Pancreas (tissue), 10 donors: ENCODE results near the gene POU2AF1. TPM values are rescaled to one million over a fixed set of nuclear protein-coding genes. Genes with fewer than 3 reads are reported as not detected.

Source experiments
- ATAC-seq, 4 donors: fragments of 200-7000 bp; cut with Tn5 transposase; one replicate each; pipeline versions ENCODE4 v1.8.0 to v1.9.1; 2020; ENCODE audit warnings: mild to moderate bottlenecking in 4 of 4, moderate library complexity in 4 of 4
- DNase-seq, 6 donors: peaks; one replicate each; pipeline ENCODE4 v3.0.0-alpha.2; 2020
- FAIRE-seq: peaks from 2 replicates; lab custom pipeline; 2012; peaks lifted over from hg19 to GRCh38; lab: Jason Lieb, UNC
- H3K27ac ChIP-seq, 4 donors: fragments of 200-600 bp; sonication (generic); 1 replicate in 3 of 4; 2 replicates in 1 of 4; pipeline versions ENCODE4 v1.5.0 to v1.8.0; 2020
- H3K27me3 ChIP-seq, 4 donors: fragments of 200-600 bp; one replicate each; pipeline ENCODE4 v1.8.0; 2021
- H3K36me3 ChIP-seq, 3 donors: fragments of 200-600 bp; sonication (generic) in 1 of 3; one replicate each; pipeline versions ENCODE4 v1.5.0 to v1.8.0; 2020 to 2021
- H3K4me1 ChIP-seq, 3 donors: fragments of 200-600 bp; one replicate each; pipeline ENCODE4 v1.8.0; 2021
- H3K4me3 ChIP-seq, 4 donors: fragments of 200-600 bp; sonication (generic) in 2 of 4; one replicate each; pipeline versions ENCODE4 v1.5.0 to v1.8.0; 2020 to 2021
- H3K9me3 ChIP-seq, 4 donors: fragments of 200-600 bp; one replicate each; pipeline ENCODE4 v1.8.0; 2021
- CTCF ChIP-seq, 4 donors: fragments of 200-600 bp; sonication (generic) in 3 of 4; IDR thresholded peaks; one replicate each; pipeline versions ENCODE4 v1.5.0 to v1.8.0; 2021; ENCODE audit warnings: antibody characterized with exemption in 4 of 4
- WGBS, 2 donors: extraction: QIAGEN DNeasy Blood & Tissue Kit; methylation state at CpG; one replicate each; pipeline ENCODE4 v1.1.7; 2013; 5-methylcytosine and 5-hydroxymethylcytosine counted together
- intact Hi-C, 3 donors: fragments of 100-400 bp; cut with DNase I; formaldehyde crosslinking; loops; one replicate each; pipeline versions ENCODE4 v1.11.1 to v1.14.2; 2022
- polyA plus RNA-seq, 2 donors: library from polyadenylated mRNA; stranded (reverse); fragments of 200-250 nt; gene quantifications; one replicate each; pipeline ENCODE4 v1.2.3, GENCODE V29; 2013
- total RNA-seq, 6 donors: library from RNA; stranded (reverse); fragmentation: NEBNext Ultra II Directional in 4 of 6; extraction: Animal tissue kit (Norgen Biotek cat#: 25700) in 4 of 6; gene quantifications; one replicate each; pipeline versions ENCODE4 v1.2.1 to v1.2.4, GENCODE V29; 2021 to 2023
- donor health status: healthy with polysubstance abuse.
- donor health status: DM: no; HTN: no; CAD: no; lungs with moderate emphysema.
- donor health status: DM: no; HTN: no; CAD: no.
- donor health status: control.
- donor health status: control.
- donor health status: Bipolar disorder and iron deficiency.
- donor health status: DM: yes; HTN: yes; CAD: no.
- donor health status: DM: no; HTN: no; CAD: no.
- donor health status: DM: no; HTN: no; CAD: no.
- donor health status: DM: yes; HTN: yes; CAD: no.

The POU2AF1 gene
- total and polyA plus RNA-seq, 8 donors: 0.08 to 2.2 (median 0.41) TPM

GRCh38 chr11:111310088-111310487 lies 69.0 kb downstream of the POU2AF1 start:
- Histone ChIP-seq H3K4me3 (no peak overlapping the region), H3K27ac (peak overlapping the region in 2 of 4 donors; percentile 19 to 26), H3K27me3 (no peaks in the 10 kb centered on the region), H3K4me1 (peaks cover 4 to 35% (median 7%) of the 10 kb centered on the region in 3 donors), H3K9me3 (no peaks in the 10 kb centered on the region), H3K36me3 (no peaks in the 10 kb centered on the region)
- DNase-seq (no peak), ATAC-seq (peak in 3 of 4 donors; percentile 13 to 67 (median 29)), FAIRE-seq (no peak)
- intact Hi-C loops: no loop called here
- WGBS, 2 donors: 63 to 65% methylated on average over 3 of the region's 3 CpGs
- no peak for TF ChIP-seq CTCF (IDR thresholded peaks at IDR 0.05)

- H3K27ac ChIP-seq: peak overlapping the region in 2 of 4 donors; percentile 19 to 25
- peaks cover 4 to 35% (median 10%) of the 10 kb centered on the region in 3 donors for H3K4me1 ChIP-seq
- H3K27me3 ChIP-seq: no peaks in the 10 kb centered on the region
- no peak for TF ChIP-seq CTCF (IDR thresholded peaks at IDR 0.05)
- H3K36me3 ChIP-seq: no peaks in the 10 kb centered on the region
- intact Hi-C loops: loop anchor here in 1 of 3 donors (10.0 kb wide), 1 partner anchor 45 kb away; no protein-coding TSS in a partner anchor
- FAIRE-seq (no peak), DNase-seq (no peak), ATAC-seq (no peak)
- no peaks in the 10 kb centered on the region for H3K9me3 ChIP-seq
- 67 to 70% methylated on average over 5 of the region's 5 CpGs for WGBS, 2 donors
- H3K4me3 ChIP-seq: no peak overlapping the region
These were observed 69.7 kb downstream of the POU2AF1 start for GRCh38 chr11:111309215-111309915.

GRCh38 chr11:111308140-111308539 lies 70.9 kb downstream of the POU2AF1 start:
- peak; percentile 79 to 90 (median 85) for DNase-seq
- no peaks in the 10 kb centered on the region for H3K9me3 ChIP-seq
- intact Hi-C loops: loop anchor here in 1 of 3 donors (10.0 kb wide), 1 partner anchor 47 kb away; no protein-coding TSS in a partner anchor
- no peak overlapping the region for H3K4me3 ChIP-seq
- peak overlapping the region in 2 of 4 donors; percentile 47 to 50 for H3K27ac ChIP-seq
- no peak for FAIRE-seq
- WGBS, 2 donors: 15% methylated on average over 7 of the region's 7 CpGs
- TF ChIP-seq CTCF (IDR thresholded peaks at IDR 0.05): no peak
- H3K4me1 ChIP-seq: peaks cover 8 to 42% (median 20%) of the 10 kb centered on the region in 3 donors
- H3K36me3 ChIP-seq: no peaks in the 10 kb centered on the region
- ATAC-seq: peak; percentile 85 to 88 (median 87)
- H3K27me3 ChIP-seq: no peaks in the 10 kb centered on the region

- ATAC-seq (peak in 1 of 4 donors; percentile 20), DNase-seq (no peak), FAIRE-seq (no peak)
- intact Hi-C loops: loop anchor here in 1 of 3 donors (10.0 kb wide), 1 partner anchor 47 kb away; no protein-coding TSS in a partner anchor
- 74 to 78% methylated on average over 3 of the region's 3 CpGs for WGBS, 2 donors
- H3K4me3 ChIP-seq: no peak overlapping the region
- no peaks in the 10 kb centered on the region for H3K36me3 ChIP-seq
- no peaks in the 10 kb centered on the region for H3K9me3 ChIP-seq
- TF ChIP-seq CTCF (IDR thresholded peaks at IDR 0.05): no peak
- H3K27me3 ChIP-seq: no peaks in the 10 kb centered on the region
- H3K4me1 ChIP-seq: peaks cover 8 to 46% (median 26%) of the 10 kb centered on the region in 3 donors
- H3K27ac ChIP-seq: peak overlapping the region in 2 of 4 donors; percentile 47 to 50
These were observed 71.5 kb downstream of the POU2AF1 start for GRCh38 chr11:111307472-111308108.
